GM20000 (cell line): ENCODE measurements around the gene FOSL2.

Experiments used
- DNase-seq: peaks from one replicate; pipeline ENCODE4 v3.0.0; 2012; ENCODE audit warnings: low spot score
- CTCF ChIP-seq: IDR thresholded peaks from 2 replicates; pipeline ENCODE4 v1.5.1; 2012; ENCODE audit warnings: mild to moderate bottlenecking, control low read depth; ENCODE audit errors: extremely low read depth, missing control alignments

Gene FOSL2

GRCh38 chr2:28442328-28442727 lies 49.7 kb downstream of the FOSL2 start:
- no peak for DNase-seq
- TF ChIP-seq CTCF = no peak

- no peak for DNase-seq
- no peak for TF ChIP-seq CTCF
These were observed 52.3 kb downstream of the FOSL2 start for GRCh38 chr2:28444956-28445355.

GRCh38 chr2:28445448-28446258 lies 53.0 kb downstream of the FOSL2 start:
- DNase-seq = no peak
- TF ChIP-seq CTCF = no peak

- no peak for DNase-seq
- no peak for TF ChIP-seq CTCF
These were observed 53.9 kb downstream of the FOSL2 start for GRCh38 chr2:28446531-28446930.

- DNase-seq = no peak
- no peak for TF ChIP-seq CTCF
These were observed 54.4 kb downstream of the FOSL2 start for GRCh38 chr2:28447086-28447485.

- TF ChIP-seq CTCF = no peak
- DNase-seq = no peak
These were observed 55.5 kb downstream of the FOSL2 start for GRCh38 chr2:28447943-28448792.

- TF ChIP-seq CTCF = no peak
- DNase-seq = no peak
These were observed 56.1 kb downstream of the FOSL2 start for GRCh38 chr2:28448793-28449100.
